ENCODE measurements around the gene KMT5B. TPM values are rescaled to one million over a fixed set of nuclear protein-coding genes. Genes with fewer than 3 reads are reported as not detected.

KMT5B gene
- total RNA-seq, 1 donor from 2014 or later: 24.3 TPM

DNA sequence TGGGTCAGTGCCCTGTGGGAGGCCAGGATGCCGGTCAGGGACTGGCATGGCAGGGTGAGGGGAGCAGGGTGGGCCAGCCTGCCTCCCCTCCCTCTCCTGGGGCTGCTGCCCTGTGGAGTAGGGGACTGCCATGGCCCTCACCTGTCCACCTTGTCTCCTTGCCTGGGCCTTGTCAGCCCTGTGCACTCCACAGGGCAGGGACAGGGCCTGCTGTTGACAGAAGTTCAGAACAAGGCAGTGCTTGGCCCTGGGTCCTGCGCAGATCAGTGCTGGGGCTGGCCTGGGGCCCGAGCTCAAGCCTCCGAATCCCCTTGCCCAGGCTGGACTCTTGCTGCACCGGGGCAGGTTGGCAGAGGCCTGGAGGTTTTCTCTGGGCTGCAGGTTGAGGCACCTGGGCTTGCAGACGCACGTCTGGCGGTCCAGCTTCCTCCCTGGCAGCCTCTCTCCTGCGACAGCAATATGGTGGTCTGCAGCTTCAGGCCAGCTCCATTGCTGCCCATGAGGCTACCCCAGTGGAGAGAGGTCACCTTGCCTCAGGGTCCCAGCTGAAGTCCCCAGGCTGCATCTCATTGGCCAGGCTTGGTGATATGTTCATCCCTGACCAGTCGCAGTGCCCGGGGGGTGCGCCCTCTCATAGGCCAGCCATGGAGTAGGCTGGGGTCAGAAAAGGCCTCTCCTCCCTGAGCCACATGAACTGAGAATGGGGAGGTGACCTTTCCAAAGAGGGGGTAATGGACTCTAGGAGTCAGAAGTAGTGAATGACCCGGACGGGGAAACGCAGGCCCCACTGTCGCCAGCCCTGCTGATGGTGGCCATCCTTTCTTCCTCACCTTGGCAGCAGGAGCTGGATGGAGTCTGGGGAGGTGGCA, 70.4 kb downstream of the KMT5B start:
- peaks cover 47% of the 10 kb centered on the region for H3K4me1 ChIP-seq
- TF ChIP-seq, protein P1, sequence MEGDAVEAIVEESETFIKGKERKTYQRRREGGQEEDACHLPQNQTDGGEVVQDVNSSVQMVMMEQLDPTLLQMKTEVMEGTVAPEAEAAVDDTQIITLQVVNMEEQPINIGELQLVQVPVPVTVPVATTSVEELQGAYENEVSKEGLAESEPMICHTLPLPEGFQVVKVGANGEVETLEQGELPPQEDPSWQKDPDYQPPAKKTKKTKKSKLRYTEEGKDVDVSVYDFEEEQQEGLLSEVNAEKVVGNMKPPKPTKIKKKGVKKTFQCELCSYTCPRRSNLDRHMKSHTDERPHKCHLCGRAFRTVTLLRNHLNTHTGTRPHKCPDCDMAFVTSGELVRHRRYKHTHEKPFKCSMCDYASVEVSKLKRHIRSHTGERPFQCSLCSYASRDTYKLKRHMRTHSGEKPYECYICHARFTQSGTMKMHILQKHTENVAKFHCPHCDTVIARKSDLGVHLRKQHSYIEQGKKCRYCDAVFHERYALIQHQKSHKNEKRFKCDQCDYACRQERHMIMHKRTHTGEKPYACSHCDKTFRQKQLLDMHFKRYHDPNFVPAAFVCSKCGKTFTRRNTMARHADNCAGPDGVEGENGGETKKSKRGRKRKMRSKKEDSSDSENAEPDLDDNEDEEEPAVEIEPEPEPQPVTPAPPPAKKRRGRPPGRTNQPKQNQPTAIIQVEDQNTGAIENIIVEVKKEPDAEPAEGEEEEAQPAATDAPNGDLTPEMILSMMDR (IDR thresholded peaks at IDR 0.05; ENCODE audit: borderline replicate concordance): no peak
- no peak overlapping the region for H3K4me3 ChIP-seq
- H3K27ac ChIP-seq (replicated peaks): no peak overlapping the region
- intact Hi-C loops (cut with micrococcal nuclease): no loop called here
- H3K36me3 ChIP-seq: no peaks in the 10 kb centered on the region
- DNase-seq: no peak
- H3K27me3 ChIP-seq (ENCODE audit: low read depth): no peaks in the 10 kb centered on the region
- H3K9me3 ChIP-seq (replicated peaks): no peaks in the 10 kb centered on the region

DNA sequence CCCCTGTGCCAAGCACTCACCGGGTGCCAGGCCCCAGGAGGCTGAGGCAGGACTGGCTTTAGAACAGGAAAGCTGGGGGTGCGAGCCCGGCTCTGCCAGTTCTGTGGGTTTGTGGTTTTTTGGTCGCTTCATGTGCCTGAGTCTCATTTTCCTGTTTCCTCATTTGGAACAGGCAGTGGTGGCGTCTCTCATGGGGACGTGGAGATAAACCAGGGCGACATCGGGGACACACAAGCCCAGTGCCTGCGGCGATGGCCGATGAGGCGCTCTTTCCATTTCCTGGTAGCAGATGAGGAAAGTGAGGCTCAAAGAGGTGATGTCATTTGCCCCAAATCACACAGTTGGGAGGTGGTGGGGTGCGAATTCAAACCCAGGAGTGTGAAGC, 71.1 kb downstream of the KMT5B start:
- no peaks in the 10 kb centered on the region for H3K27me3 ChIP-seq (ENCODE audit: low read depth)
- no peaks in the 10 kb centered on the region for H3K36me3 ChIP-seq
- no peaks in the 10 kb centered on the region for H3K9me3 ChIP-seq (replicated peaks)
- intact Hi-C loops (cut with micrococcal nuclease): no loop called here
- DNase-seq: no peak
- H3K4me3 ChIP-seq: no peak overlapping the region
- peaks cover 41% of the 10 kb centered on the region for H3K4me1 ChIP-seq
- H3K27ac ChIP-seq (replicated peaks): no peak overlapping the region
- TF ChIP-seq, protein P1 (IDR thresholded peaks at IDR 0.05; ENCODE audit: borderline replicate concordance): no peak

DNA sequence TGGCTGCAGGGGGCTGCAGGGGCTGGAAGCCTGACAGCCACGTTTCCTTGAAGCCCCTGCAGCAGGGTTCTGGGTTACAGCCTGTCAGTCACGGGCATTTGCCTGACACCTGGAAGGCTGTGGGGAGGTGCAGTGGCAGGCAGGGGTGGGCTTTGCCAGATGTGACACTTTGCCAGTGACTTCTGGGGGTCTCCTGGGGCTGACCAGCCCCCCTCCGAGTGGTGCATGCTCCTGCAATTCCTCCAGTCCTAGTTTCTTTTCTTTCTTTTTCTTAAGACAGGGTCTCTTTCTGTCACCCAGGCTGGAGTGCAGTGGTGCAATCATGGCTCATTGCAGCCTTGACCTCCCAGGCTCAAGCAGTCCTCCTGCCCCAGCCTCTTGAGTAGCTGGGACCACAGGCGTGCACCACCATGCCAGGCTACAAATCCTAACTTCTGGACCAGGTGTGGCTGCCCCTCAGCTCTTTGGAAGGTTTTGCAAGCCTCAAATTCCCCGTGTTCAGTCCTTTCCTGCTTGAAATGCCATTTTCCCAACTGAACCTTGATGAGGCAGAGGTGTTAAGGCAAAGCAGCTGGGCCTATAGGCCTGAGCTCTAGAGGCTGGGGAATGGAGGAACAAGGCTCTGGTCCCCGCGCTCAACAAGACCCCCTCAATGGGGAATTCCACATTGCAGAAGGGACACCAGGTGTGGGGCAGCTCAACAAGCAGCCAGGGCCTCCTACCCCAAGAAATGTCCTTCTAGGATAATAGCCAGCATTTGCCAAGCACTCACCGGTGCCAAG, 71.7 kb downstream of the KMT5B start:
- H3K9me3 ChIP-seq (replicated peaks): no peaks in the 10 kb centered on the region
- peaks cover 35% of the 10 kb centered on the region for H3K4me1 ChIP-seq
- no peaks in the 10 kb centered on the region for H3K36me3 ChIP-seq
- no peaks in the 10 kb centered on the region for H3K27me3 ChIP-seq (ENCODE audit: low read depth)
- no peak overlapping the region for H3K4me3 ChIP-seq
- TF ChIP-seq, protein P1 (IDR thresholded peaks at IDR 0.05; ENCODE audit: borderline replicate concordance): no peak
- no peak overlapping the region for H3K27ac ChIP-seq (replicated peaks)
- intact Hi-C loops (cut with micrococcal nuclease): no loop called here
- no peak for DNase-seq

DNA sequence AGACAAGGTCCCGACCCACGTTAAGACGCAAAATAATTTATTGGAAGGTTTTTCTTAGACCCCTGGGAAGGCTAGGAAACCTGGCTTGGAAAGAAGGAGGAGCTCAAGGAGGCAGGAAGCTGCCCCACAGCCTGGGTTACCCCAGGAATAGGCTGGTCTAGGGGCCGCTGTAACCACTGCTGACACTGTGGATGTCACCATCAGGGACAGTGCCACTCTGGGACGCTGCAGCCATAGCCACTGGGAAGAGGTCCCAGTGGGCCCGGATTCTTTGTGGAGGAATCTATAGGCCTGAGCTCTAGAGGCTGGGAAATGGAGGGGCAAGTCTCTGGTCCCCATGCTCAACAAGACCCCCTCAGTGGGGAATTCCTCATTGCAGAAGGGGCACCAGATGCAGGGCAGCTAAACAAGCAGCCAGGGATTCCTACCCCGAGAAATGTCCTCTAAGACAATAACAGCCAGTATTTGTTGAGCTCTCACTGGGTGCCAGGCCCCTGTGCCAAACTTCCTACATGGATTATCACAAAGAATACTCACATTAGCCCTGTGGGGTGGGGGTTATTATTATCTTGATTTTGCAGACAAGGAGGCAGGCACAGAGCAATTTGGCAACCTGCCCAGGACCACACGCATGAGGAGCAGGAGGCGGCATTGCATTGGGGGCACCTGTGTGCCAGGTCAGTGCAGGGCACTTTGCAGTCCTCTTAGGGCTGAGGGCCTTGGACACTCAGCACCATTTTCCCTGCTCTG, 72.4 kb downstream of the KMT5B start:
- no peaks in the 10 kb centered on the region for H3K27me3 ChIP-seq (ENCODE audit: low read depth)
- H3K27ac ChIP-seq (replicated peaks): no peak overlapping the region
- no peak overlapping the region for H3K4me3 ChIP-seq
- TF ChIP-seq, protein P1 (IDR thresholded peaks at IDR 0.05; ENCODE audit: borderline replicate concordance): no peak
- intact Hi-C loops (cut with micrococcal nuclease): no loop called here
- DNase-seq: no peak
- peaks cover 27% of the 10 kb centered on the region for H3K4me1 ChIP-seq
- H3K9me3 ChIP-seq (replicated peaks): no peaks in the 10 kb centered on the region
- H3K36me3 ChIP-seq: no peaks in the 10 kb centered on the region

DNA sequence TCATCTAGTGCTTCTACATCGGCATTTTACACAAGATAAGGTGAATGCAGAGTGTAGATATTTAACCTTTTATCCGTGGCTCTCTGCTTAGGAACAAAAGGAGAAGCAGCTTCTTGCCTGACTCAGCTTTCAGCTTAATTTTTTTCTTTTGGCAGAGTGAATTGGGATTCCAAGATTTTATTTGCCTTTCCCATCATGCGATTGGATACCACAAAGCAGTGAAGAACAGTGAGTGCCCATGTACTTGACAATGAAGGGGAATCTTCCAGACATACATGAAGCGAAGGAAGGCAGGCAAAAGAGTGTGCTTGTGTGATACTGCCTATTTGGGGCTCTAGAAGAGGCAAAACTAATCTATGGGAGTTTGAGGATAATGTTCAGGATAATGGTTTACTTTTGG, 74.9 kb downstream of the KMT5B start:
- TF ChIP-seq, protein P1 (IDR thresholded peaks at IDR 0.05; ENCODE audit: borderline replicate concordance): no peak
- H3K4me1 ChIP-seq: peaks cover 22% of the 10 kb centered on the region
- H3K27ac ChIP-seq (replicated peaks): no peak overlapping the region
- H3K9me3 ChIP-seq (replicated peaks): peaks cover 2% of the 10 kb centered on the region
- no peak overlapping the region for H3K4me3 ChIP-seq
- no peaks in the 10 kb centered on the region for H3K27me3 ChIP-seq (ENCODE audit: low read depth)
- DNase-seq: no peak
- no peaks in the 10 kb centered on the region for H3K36me3 ChIP-seq
- intact Hi-C loops (cut with micrococcal nuclease): no loop called here
